HepG2 (cell line): ENCODE results near the gene ANTXR1. TPM values are rescaled to one million over a fixed set of nuclear protein-coding genes. Genes with fewer than 3 reads are reported as not detected.
A peak's percentile ranks its signal among the peaks of the same experiment; 100 is the strongest.

Experiments
- GATA4 ChIP-seq: sonication (generic); IDR thresholded peaks from 2 replicates; pipeline ENCODE4 v1.6.1; 2016; ENCODE audit warnings: antibody characterized with exemption, low read depth, borderline replicate concordance
- MTF2 ChIP-seq: sonication (generic); formaldehyde crosslinking; IDR thresholded peaks from 2 replicates; pipeline ENCODE4 v1.5.0; 2020; ENCODE audit warnings: missing genetic modification reagents, borderline replicate concordance
- NFAT5 ChIP-seq: sonication (generic); formaldehyde crosslinking; IDR thresholded peaks from 2 replicates; pipeline ENCODE4 v1.4.0; 2020; ENCODE audit warnings: missing genetic modification reagents
- REL ChIP-seq: sonication (generic); formaldehyde crosslinking; conservative IDR thresholded peaks from 2 replicates; pipeline ENCODE4 v1.8.0; 2022; ENCODE audit warnings: mild to moderate bottlenecking, missing genetic modification reagents, moderate library complexity
- SMC3 ChIP-seq: IDR thresholded peaks from 2 replicates; pipeline ENCODE4 v1.6.1; 2011; ENCODE audit warnings: low read length, improper control_type of control experiment
- STAG1 ChIP-seq: sonication (generic); formaldehyde crosslinking; IDR thresholded peaks from 2 replicates; pipeline ENCODE4 v1.4.0; 2020; ENCODE audit warnings: missing genetic modification reagents
- ZBTB33 ChIP-seq: sonication (generic); formaldehyde crosslinking; IDR thresholded peaks from 2 replicates; pipeline ENCODE4 v1.4.0; 2020; ENCODE audit warnings: missing genetic modification reagents
- ZMYM4 ChIP-seq: sonication (generic); formaldehyde crosslinking; IDR thresholded peaks from 2 replicates; pipeline ENCODE4 v1.8.1; 2023; ENCODE audit warnings: mild to moderate bottlenecking, missing genetic modification reagents
- ZNF234 ChIP-seq: sonication (generic); formaldehyde crosslinking; conservative IDR thresholded peaks from 2 replicates; pipeline ENCODE4 v1.5.1; 2020; ENCODE audit warnings: mild to moderate bottlenecking, missing genetic modification reagents
- ZNF317 ChIP-seq: sonication (generic); formaldehyde crosslinking; IDR thresholded peaks from 2 replicates; pipeline ENCODE4 v1.5.0; 2020; ENCODE audit warnings: mild to moderate bottlenecking, missing genetic modification reagents
- ZNF496 ChIP-seq: sonication (generic); formaldehyde crosslinking; IDR thresholded peaks from 2 replicates; pipeline ENCODE4 v1.8.1; 2023; ENCODE audit warnings: mild to moderate bottlenecking, moderate library complexity, missing genetic modification reagents; ENCODE audit not compliant: insufficient replicate concordance
- ZNF597 ChIP-seq: sonication (generic); formaldehyde crosslinking; IDR thresholded peaks from 2 replicates; pipeline ENCODE4 v1.5.0; 2020; ENCODE audit warnings: missing genetic modification reagents
- ZNF737 ChIP-seq: sonication (generic); formaldehyde crosslinking; IDR thresholded peaks from 2 replicates; pipeline ENCODE4 v1.5.0; 2020; ENCODE audit warnings: missing genetic modification reagents, mild to moderate bottlenecking, borderline replicate concordance
- polyA plus RNA-seq, 8 experiments: library from polyadenylated mRNA; depleted of rRNA in 3 of 8; stranded (reverse) in 7 of 8; unstranded in 1 of 8; fragments of >200 nt; fragmentation: Illumina TruSeq in 4 of 8; extraction: Trizol in 4 of 8; gene quantifications; 2 replicates each; pipeline versions ENCODE4 v1.2.1 to v1.2.3, GENCODE V29; 2011 to 2016; ENCODE audit warnings: low read depth in 4 of 8, missing spikeins in 1 of 8, mixed read lengths in 1 of 8; ENCODE audit not compliant: insufficient read depth in 1 of 8
- total RNA-seq, 5 experiments: library from RNA; depleted of rRNA; stranded (reverse); fragments of >200 nt; fragmentation: Illumina TruSeq; extraction: Trizol; gene quantifications; 2 replicates each; pipeline ENCODE4 v1.2.3, GENCODE V29; 2016; ENCODE audit warnings: low read depth in 1 of 5
- TF ChIP-seq, protein P1 (sequence below): sonication (generic); formaldehyde crosslinking; conservative IDR thresholded peaks from 2 replicates; pipeline ENCODE4 v1.8.0; 2022; ENCODE audit warnings: missing genetic modification reagents
- TF ChIP-seq, protein P2 (sequence below): sonication (generic); formaldehyde crosslinking; IDR thresholded peaks from 2 replicates; pipeline ENCODE4 v1.5.1; 2020; ENCODE audit warnings: missing genetic modification reagents, mild to moderate bottlenecking, borderline replicate concordance

Gene ANTXR1
- total and polyA plus RNA-seq, 2 of the 13 experiments (the other 11 are each of a cell fraction or from before 2014, with no cell fraction given): 4.5 to 12.7 TPM

- TF ChIP-seq ZNF597 (no peak), ZBTB33 (peak; percentile 84), ZNF317 (CRISPR knock-in tag) (peak; percentile 92), ZNF737 (no peak), MTF2 (CRISPR knock-in tag) (peak; percentile 96; the same call in 1 of the 2 replicates), SMC3 (peak; percentile 34; the same call in 1 of the 2 replicates), GATA4 (peak; percentile 88; the same call in 1 of the 2 replicates), NFAT5 (CRISPR knock-in tag) (no peak), ZNF496 (CRISPR knock-in tag) (no peak), ZNF234 (CRISPR knock-in tag) (no peak), REL (CRISPR knock-in tag) (no peak; the same call in 1 of the 2 replicates), STAG1 (CRISPR knock-in tag) (peak; percentile 63), ZMYM4 (CRISPR knock-in tag) (peak; percentile 99)
- TF ChIP-seq, protein P1, sequence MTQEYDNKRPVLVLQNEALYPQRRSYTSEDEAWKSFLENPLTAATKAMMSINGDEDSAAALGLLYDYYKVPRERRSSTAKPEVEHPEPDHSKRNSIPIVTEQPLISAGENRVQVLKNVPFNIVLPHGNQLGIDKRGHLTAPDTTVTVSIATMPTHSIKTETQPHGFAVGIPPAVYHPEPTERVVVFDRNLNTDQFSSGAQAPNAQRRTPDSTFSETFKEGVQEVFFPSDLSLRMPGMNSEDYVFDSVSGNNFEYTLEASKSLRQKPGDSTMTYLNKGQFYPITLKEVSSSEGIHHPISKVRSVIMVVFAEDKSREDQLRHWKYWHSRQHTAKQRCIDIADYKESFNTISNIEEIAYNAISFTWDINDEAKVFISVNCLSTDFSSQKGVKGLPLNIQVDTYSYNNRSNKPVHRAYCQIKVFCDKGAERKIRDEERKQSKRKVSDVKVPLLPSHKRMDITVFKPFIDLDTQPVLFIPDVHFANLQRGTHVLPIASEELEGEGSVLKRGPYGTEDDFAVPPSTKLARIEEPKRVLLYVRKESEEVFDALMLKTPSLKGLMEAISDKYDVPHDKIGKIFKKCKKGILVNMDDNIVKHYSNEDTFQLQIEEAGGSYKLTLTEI (CRISPR knock-in tag): no peak
- TF ChIP-seq, protein P2, sequence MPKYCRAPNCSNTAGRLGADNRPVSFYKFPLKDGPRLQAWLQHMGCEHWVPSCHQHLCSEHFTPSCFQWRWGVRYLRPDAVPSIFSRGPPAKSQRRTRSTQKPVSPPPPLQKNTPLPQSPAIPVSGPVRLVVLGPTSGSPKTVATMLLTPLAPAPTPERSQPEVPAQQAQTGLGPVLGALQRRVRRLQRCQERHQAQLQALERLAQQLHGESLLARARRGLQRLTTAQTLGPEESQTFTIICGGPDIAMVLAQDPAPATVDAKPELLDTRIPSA (CRISPR knock-in tag): no peak
Observed at GRCh38 chr2:69177785-69178636, 165.0 kb downstream of the ANTXR1 start (continued).
